Progenitor cell of endocrine pancreas (in vitro differentiated cells): ENCODE results near the gene ARHGEF33. TPM values are rescaled to one million over a fixed set of nuclear protein-coding genes. Genes with fewer than 3 reads are reported as not detected.

Experiments
- DNase-seq: peaks from one replicate; pipeline ENCODE4 v3.0.0; 2021; ENCODE audit warnings: low spot score; ENCODE audit not compliant: unreplicated experiment
- H3K27ac Mint-ChIP-seq: 2 replicates; pipeline ENCODE4 v1.8.0; 2021; ENCODE audit warnings: mild to moderate bottlenecking, moderate library complexity, mixed read lengths
- H3K27me3 Mint-ChIP-seq: 2 replicates; pipeline ENCODE4 v1.8.0; 2021; ENCODE audit warnings: mixed read lengths
- H3K36me3 Mint-ChIP-seq: 2 replicates; pipeline ENCODE4 v1.8.0; 2022; ENCODE audit warnings: mixed read lengths; ENCODE audit not compliant: insufficient read depth
- H3K4me1 Mint-ChIP-seq: 2 replicates; pipeline ENCODE4 v1.8.0; 2021; ENCODE audit warnings: low read depth, mixed read lengths
- H3K4me3 Mint-ChIP-seq: 2 replicates; pipeline ENCODE4 v1.8.0; 2021; ENCODE audit warnings: low read depth, mild to moderate bottlenecking, moderate library complexity, mixed read lengths
- H3K9me3 Mint-ChIP-seq: 2 replicates; pipeline ENCODE4 v1.8.0; 2021; ENCODE audit warnings: low read depth, mixed read lengths
- CTCF ChIP-seq: fragments of 200-600 bp; sonication (generic); IDR thresholded peaks from one replicate; pipeline ENCODE4 v1.5.0; 2021; ENCODE audit warnings: antibody characterized with exemption, mild to moderate bottlenecking; ENCODE audit not compliant: unreplicated experiment
- total RNA-seq: library from RNA; stranded (reverse); gene quantifications from 2 replicates; pipeline ENCODE4 v1.2.1, GENCODE V29; 2021

Gene ARHGEF33
- total RNA-seq, 1 donor from 2014 or later: 1.4 TPM

DNA sequence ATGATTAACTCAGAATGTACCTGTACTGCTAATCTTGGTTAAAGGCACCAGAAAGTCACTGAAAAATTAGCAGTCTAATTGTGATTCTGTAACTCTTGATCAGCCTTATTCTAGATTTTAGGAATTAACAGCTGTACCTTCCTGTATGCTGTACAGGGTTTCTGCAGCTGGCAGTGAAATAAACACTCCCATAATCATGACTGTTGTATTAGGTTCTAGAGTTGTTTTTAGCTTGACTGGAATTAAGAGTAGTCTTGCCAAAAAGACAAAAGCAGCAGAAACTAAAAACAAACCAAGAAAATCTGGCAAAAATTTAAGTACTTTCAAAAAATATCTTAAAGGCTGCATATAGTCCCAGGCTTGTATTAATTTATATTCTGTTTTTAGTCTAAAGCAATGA, 127.7 kb downstream of the ARHGEF33 start:
- H3K4me3 Mint-ChIP-seq: no peak overlapping the region
- H3K9me3 Mint-ChIP-seq: no peaks in the 10 kb centered on the region
- TF ChIP-seq CTCF: no peak
- no peak overlapping the region for H3K27ac Mint-ChIP-seq
- peaks cover 5% of the 10 kb centered on the region for H3K36me3 Mint-ChIP-seq
- no peaks in the 10 kb centered on the region for H3K4me1 Mint-ChIP-seq
- DNase-seq: no peak
- H3K27me3 Mint-ChIP-seq: no peaks in the 10 kb centered on the region

DNA sequence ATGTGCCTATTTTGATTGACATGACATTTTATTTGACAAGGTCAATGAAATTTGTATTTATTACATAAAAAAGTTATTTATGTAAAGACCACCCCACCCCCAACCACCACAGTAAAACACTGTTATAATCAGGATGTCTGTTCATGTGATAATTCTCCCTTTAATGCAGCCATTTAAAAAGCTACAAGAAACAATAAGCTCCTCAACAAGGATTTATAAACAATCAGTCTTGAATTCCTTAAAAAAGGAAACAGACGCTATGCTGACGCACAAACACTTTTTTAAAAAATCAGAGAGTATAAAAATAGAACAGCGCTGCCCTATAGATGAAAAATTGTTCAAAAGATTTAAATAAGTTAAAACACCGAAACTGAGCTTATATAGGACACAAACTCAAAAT, 129.0 kb downstream of the ARHGEF33 start:
- Mint-ChIP-seq H3K9me3 (no peaks in the 10 kb centered on the region), H3K4me1 (no peaks in the 10 kb centered on the region), H3K27ac (no peak overlapping the region), H3K36me3 (peaks cover 5% of the 10 kb centered on the region), H3K4me3 (no peak overlapping the region), H3K27me3 (no peaks in the 10 kb centered on the region)
- no peak for TF ChIP-seq CTCF
- DNase-seq: no peak

DNA sequence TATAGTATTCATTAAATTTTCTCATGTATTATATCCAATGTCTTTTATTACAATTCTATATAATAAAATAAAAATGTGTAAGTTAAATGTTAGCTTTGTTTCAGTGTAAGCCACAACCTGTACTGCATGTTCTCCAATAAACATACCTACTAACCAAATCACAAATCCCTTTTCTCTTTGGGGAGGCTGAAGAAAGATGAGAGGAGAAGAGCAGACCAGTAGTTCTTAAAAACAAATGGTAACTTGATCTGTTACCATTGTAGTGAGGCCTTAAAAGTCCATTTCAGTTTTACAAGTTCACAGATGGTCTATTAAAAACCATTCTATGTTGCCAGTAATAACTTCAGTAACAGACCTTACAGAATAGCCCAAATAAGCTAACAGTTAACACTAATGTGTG, 130.7 kb downstream of the ARHGEF33 start:
- H3K9me3 Mint-ChIP-seq: no peaks in the 10 kb centered on the region
- H3K4me1 Mint-ChIP-seq: no peaks in the 10 kb centered on the region
- peaks cover 5% of the 10 kb centered on the region for H3K36me3 Mint-ChIP-seq
- TF ChIP-seq CTCF: no peak
- DNase-seq: no peak
- no peaks in the 10 kb centered on the region for H3K27me3 Mint-ChIP-seq
- H3K4me3 Mint-ChIP-seq: no peak overlapping the region
- H3K27ac Mint-ChIP-seq: no peak overlapping the region

DNA sequence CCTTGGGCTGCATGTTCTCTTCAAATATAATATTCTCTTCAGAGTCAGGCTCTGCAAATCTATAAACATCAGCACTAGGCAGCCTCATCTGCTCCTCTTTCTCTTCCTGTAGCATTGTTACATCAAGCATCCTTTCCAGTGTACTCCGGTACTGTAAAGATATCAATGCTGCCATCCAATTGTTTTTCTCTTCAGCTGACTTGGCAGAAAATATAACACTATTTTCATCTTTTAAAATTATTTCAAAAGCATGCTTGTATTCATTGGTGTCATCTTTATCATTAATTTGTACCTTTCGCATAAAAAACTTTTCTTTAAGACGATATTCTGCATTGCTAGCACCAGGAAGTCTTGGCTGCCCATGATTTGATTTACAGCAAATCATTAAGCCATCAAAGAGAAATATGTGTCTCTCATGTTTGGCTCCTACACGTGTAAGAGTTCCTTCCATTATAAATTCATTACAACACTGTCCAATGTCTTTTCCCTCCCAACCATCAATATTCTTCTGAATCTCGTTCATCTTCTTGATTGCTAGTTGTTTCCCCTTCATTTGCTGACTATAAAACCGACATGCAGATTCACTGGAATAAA, 133.1 kb downstream of the ARHGEF33 start:
- DNase-seq: no peak
- no peaks in the 10 kb centered on the region for H3K4me1 Mint-ChIP-seq
- H3K9me3 Mint-ChIP-seq: no peaks in the 10 kb centered on the region
- peaks cover 5% of the 10 kb centered on the region for H3K36me3 Mint-ChIP-seq
- no peak overlapping the region for H3K4me3 Mint-ChIP-seq
- no peaks in the 10 kb centered on the region for H3K27me3 Mint-ChIP-seq
- TF ChIP-seq CTCF: no peak
- no peak overlapping the region for H3K27ac Mint-ChIP-seq

DNA sequence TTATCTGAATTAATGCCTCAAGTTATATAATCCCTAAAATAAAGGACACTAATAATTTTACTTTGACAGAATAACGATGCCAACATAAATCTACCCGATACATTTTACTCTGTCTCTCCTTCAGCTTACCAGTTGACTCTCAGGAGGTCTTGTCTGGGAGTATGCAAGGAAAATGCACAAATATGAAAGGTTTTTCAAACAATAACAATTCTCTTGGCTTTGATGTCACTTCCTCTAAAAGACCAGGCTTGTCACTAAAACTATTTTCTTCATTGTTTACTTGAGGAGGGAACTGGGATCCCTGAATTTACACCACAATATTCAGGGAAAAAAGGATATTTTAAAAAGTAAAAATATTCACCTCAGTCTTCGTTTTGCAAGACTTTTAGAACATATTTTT, 134.0 kb downstream of the ARHGEF33 start:
- Mint-ChIP-seq H3K4me3 (no peak overlapping the region), H3K27ac (no peak overlapping the region), H3K27me3 (no peaks in the 10 kb centered on the region), H3K4me1 (no peaks in the 10 kb centered on the region), H3K9me3 (no peaks in the 10 kb centered on the region), H3K36me3 (peaks cover 5% of the 10 kb centered on the region)
- TF ChIP-seq CTCF: no peak
- no peak for DNase-seq
